ENCODE results near the gene AUTS2. TPM values are rescaled to one million over a fixed set of nuclear protein-coding genes. Genes with fewer than 3 reads are reported as not detected.

AUTS2 gene
- polyA plus RNA-seq, 3 donors = 0.08 to 0.35 TPM; not detected in 1

DNA sequence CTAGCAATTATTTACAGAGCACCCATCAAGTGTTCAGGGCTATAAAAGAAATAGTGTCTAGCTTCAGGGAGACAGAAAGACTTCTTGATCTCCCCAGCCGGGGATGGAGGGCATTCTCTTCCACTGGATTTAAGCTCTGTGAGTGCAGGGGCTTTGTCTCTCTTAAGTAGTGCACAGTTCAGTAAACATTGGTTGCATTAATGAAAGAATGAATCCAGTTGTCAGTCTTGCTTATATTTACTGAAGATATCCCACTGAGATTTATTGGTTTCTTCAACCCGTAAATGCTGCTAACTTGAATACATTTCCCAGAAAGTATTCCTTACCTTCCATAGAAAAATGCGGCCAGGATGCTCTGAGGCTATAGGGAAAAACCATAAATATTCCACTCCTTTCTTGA lies 41.9 kb downstream of the AUTS2 start:
- no peak overlapping the region for H3K27ac Mint-ChIP-seq
- TF ChIP-seq, protein P1, sequence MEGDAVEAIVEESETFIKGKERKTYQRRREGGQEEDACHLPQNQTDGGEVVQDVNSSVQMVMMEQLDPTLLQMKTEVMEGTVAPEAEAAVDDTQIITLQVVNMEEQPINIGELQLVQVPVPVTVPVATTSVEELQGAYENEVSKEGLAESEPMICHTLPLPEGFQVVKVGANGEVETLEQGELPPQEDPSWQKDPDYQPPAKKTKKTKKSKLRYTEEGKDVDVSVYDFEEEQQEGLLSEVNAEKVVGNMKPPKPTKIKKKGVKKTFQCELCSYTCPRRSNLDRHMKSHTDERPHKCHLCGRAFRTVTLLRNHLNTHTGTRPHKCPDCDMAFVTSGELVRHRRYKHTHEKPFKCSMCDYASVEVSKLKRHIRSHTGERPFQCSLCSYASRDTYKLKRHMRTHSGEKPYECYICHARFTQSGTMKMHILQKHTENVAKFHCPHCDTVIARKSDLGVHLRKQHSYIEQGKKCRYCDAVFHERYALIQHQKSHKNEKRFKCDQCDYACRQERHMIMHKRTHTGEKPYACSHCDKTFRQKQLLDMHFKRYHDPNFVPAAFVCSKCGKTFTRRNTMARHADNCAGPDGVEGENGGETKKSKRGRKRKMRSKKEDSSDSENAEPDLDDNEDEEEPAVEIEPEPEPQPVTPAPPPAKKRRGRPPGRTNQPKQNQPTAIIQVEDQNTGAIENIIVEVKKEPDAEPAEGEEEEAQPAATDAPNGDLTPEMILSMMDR (IDR thresholded peaks at IDR 0.05) = no peak
- H3K27me3 ChIP-seq (ENCODE audit: control insufficient read depth in 2 of 2, insufficient read depth in 2 of 2, low read length in 2 of 2) = no peaks in the 10 kb centered on the region
- no peaks in the 10 kb centered on the region for H3K27me3 Mint-ChIP-seq (ENCODE audit: low read depth in 3 of 3)
- H4K20me1 ChIP-seq (ENCODE audit: insufficient read depth, low read length) = no peaks in the 10 kb centered on the region
- intact Hi-C loops (cut with micrococcal nuclease) = no loop called here
- no peak overlapping the region for H3K9ac ChIP-seq (ENCODE audit: insufficient read depth, low read length, poor library complexity, severe bottlenecking)
- no peaks in the 10 kb centered on the region for H3K36me3 ChIP-seq (replicated peaks in 1 of 2; ENCODE audit: control insufficient read depth in 1 of 2, insufficient read depth in 2 of 2, low read length in 2 of 2)
- no peak overlapping the region for H3K4me2 ChIP-seq (replicated peaks; ENCODE audit: extremely low read depth, low read length, poor library complexity, severe bottlenecking)
- no peaks in the 10 kb centered on the region for H3K36me3 Mint-ChIP-seq
- H3K4me1 Mint-ChIP-seq = no peaks in the 10 kb centered on the region
- no peaks in the 10 kb centered on the region for H3K4me1 ChIP-seq (ENCODE audit: control insufficient read depth in 1 of 2, insufficient read depth in 2 of 2, low read length in 2 of 2)
- no peak overlapping the region for H3K4me3 ChIP-seq (replicated peaks in 1 of 3; ENCODE audit: low read depth in 2 of 3, low read length in 3 of 3)
- DNase-seq = no peak
- H2AFZ ChIP-seq (ENCODE audit: insufficient read depth, low read depth, low read length, poor library complexity, severe bottlenecking) = no peak overlapping the region
- WGBS (ENCODE audit: insufficient coverage) = no CpG with 5 or more reads among the region's 3 CpGs
- H3K9me3 ChIP-seq (replicated peaks in 1 of 2; ENCODE audit: control insufficient read depth in 1 of 2, insufficient read depth in 1 of 2, low read length in 2 of 2) = no peaks in the 10 kb centered on the region
- no peaks in the 10 kb centered on the region for H3K9me3 Mint-ChIP-seq
- H3K27ac ChIP-seq (ENCODE audit: low read depth in 1 of 2, low read length in 2 of 2) = no peak overlapping the region
- H3K4me3 Mint-ChIP-seq = no peak overlapping the region
- no peaks in the 10 kb centered on the region for H3K79me2 ChIP-seq (ENCODE audit: insufficient read depth, low read length)

DNA sequence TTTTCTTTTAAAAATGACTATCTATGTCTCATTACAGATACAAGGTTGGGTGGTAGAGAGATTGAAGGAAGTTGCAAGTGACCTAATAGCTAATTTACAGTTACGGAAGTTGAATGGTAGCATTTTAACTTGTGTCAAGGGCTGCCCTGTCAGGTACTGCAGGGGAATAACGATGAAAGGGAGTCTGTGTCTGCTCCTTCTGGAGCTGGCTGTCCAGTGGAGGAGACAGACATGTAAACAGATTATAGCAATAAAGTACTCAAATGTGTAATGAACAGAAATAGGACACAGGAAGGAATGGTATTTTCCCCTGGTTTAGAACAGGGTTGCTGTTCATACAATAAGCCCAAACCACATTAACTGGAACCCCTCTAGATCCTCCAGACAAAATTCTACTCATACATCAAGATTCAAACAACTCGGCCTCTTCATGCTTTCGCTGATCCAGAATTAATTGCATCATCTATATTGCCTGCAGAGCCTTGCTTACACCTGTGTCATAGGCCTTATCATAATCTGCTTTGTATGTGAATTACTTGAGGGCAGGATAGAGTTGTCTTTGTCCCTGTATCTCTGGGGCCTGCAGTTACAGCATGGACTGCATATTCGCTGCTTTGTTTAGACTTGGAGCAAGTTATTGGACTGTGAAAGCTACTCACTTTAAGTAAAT lies 42.8 kb downstream of the AUTS2 start:
- Mint-ChIP-seq H3K36me3 (no peaks in the 10 kb centered on the region), H3K9me3 (no peaks in the 10 kb centered on the region), H3K27me3 (ENCODE audit: low read depth in 3 of 3) (no peaks in the 10 kb centered on the region), H3K4me1 (no peaks in the 10 kb centered on the region), H3K4me3 (no peak overlapping the region), H3K27ac (no peak overlapping the region)
- no peaks in the 10 kb centered on the region for H4K20me1 ChIP-seq (ENCODE audit: insufficient read depth, low read length)
- H3K27ac ChIP-seq (ENCODE audit: low read depth in 1 of 2, low read length in 2 of 2) = no peak overlapping the region
- no peaks in the 10 kb centered on the region for H3K36me3 ChIP-seq (replicated peaks in 1 of 2; ENCODE audit: control insufficient read depth in 1 of 2, insufficient read depth in 2 of 2, low read length in 2 of 2)
- WGBS (ENCODE audit: insufficient coverage) = 92% methylated on average over 2 of the region's 5 CpGs
- H3K4me1 ChIP-seq (ENCODE audit: control insufficient read depth in 1 of 2, insufficient read depth in 2 of 2, low read length in 2 of 2) = no peaks in the 10 kb centered on the region
- no peak overlapping the region for H3K4me3 ChIP-seq (replicated peaks in 1 of 3; ENCODE audit: low read depth in 2 of 3, low read length in 3 of 3)
- no peaks in the 10 kb centered on the region for H3K79me2 ChIP-seq (ENCODE audit: insufficient read depth, low read length)
- intact Hi-C loops (cut with micrococcal nuclease) = no loop called here
- no peaks in the 10 kb centered on the region for H3K27me3 ChIP-seq (ENCODE audit: control insufficient read depth in 2 of 2, insufficient read depth in 2 of 2, low read length in 2 of 2)
- no peak overlapping the region for H3K9ac ChIP-seq (ENCODE audit: insufficient read depth, low read length, poor library complexity, severe bottlenecking)
- TF ChIP-seq, protein P1 (IDR thresholded peaks at IDR 0.05) = no peak
- H3K9me3 ChIP-seq (replicated peaks in 1 of 2; ENCODE audit: control insufficient read depth in 1 of 2, insufficient read depth in 1 of 2, low read length in 2 of 2) = no peaks in the 10 kb centered on the region
- H3K4me2 ChIP-seq (replicated peaks; ENCODE audit: extremely low read depth, low read length, poor library complexity, severe bottlenecking) = no peak overlapping the region
- DNase-seq = no peak
- no peak overlapping the region for H2AFZ ChIP-seq (ENCODE audit: insufficient read depth, low read depth, low read length, poor library complexity, severe bottlenecking)

All from CD14-positive monocyte (primary cell).